ENCODE data around the gene CHCHD1.

DNA sequence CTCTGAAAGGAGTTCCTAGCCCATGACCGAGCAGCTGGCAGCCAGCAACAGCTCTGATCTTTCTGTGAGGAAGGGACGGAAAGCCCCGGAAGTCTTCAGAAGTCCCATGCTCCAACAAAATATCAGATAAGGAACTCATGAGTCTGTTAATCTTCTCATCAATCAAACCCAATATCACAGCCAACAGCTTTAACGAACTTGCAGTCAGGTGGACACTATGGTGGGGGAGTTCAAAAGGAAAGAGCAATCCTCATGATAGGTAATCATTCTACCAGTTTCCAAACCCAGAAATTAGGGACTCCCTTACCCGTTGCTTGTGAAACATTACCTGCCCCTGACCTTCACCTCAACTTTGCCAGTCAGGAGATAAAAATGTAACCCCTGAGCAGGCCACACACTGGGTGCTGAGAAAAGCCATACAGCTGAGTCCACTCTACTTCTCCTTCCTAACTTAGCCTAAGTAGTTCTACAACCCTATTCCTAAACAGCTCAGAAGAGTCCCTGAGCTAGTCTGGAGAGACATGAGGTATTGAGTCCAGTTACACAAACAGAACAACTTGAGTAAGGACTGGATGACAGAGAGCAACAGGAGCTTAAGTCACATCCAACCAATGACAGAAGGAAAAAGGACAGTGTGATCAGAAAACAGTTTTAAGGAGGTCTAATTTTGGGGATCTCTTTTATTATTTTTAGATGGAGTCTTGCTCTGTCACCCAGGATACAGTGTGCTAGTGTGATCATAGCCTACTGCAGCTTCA lies 27.4 kb downstream of the CHCHD1 start:
- TF ChIP-seq POLR2AphosphoS5 (IDR thresholded peaks at IDR 0.05; ENCODE audit: borderline replicate concordance, low read depth, low read length) (no peak), EZH2 (IDR thresholded peaks at IDR 0.05) (no peak), FOXP2 (optimal IDR thresholded peaks at IDR 0.05; ENCODE audit: control extremely low read depth, extremely low read length, insufficient read depth) (no peak)
